ENCODE results near the gene ELF5.
A peak's percentile ranks its signal among the peaks of the same experiment; 100 is the strongest.

The ELF5 gene

DNA sequence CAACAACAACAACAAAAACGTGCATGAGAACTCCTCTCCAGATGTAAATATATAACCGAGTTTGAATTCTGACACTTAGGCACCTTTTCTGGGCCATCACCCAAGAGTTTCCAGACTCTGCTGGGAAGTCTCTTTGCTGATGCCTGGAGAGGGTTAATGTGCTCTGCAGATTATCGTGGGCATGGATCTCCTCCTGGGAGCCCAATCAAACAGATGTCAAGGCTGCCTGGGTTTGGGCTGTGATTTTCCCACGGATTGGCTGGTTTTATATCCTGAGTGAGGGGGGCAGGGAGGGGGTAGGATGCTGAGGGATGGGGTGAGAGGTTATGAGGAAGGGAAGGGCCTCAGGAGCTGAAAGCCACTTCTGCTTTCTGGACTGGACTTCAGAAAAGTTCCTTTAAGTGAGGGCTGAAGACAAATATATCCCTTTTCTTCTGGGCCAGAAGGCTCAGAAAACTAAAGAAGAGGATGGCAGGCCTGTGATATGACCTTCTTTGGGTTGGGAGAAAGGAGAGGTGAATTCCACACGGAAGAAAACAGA lies 4.2 kb downstream of the ELF5 start:
- no peak for DNase-seq (ENCODE audit: low read depth)
- H3K4me3 ChIP-seq (ENCODE audit: control insufficient read depth, low read depth, low read length): no peak overlapping the region

GRCh38 chr11:34508524-34508923 lies 5.1 kb downstream of the ELF5 start:
- DNase-seq (ENCODE audit: low read depth): no peak
- no peak overlapping the region for H3K4me3 ChIP-seq (ENCODE audit: control insufficient read depth, low read depth, low read length)
- TF ChIP-seq CTCF (IDR thresholded peaks at IDR 0.05; ENCODE audit: control insufficient read depth, insufficient read depth, low read depth, low read length, missing control alignments): no peak

More for the DNA sequence above, 4.2 kb downstream of the ELF5 start:
- TF ChIP-seq CTCF (IDR thresholded peaks at IDR 0.05; ENCODE audit: control insufficient read depth, insufficient read depth, low read depth, low read length, missing control alignments): no peak

DNA sequence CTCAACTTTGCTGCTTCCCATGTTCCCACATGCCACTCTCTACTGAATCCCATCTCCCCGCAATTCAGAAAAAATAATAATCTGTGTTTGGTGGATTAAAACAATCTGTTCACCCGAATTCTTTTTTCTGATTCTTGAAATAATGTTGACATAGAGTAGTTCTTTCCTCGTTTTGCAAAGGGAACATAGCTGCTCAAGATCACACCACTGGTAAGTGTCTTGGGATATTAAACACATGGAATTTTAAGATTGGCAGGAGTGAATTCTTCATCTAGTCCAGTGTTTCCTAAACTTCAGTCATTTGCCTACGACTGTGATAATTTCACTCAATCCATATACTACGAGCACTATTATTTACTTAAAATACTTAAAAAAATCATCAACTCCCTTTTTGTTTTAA lies 6.0 kb downstream of the ELF5 start:
- no peak overlapping the region for H3K4me3 ChIP-seq (ENCODE audit: control insufficient read depth, low read depth, low read length)
- no peak for DNase-seq (ENCODE audit: low read depth)
- TF ChIP-seq CTCF (IDR thresholded peaks at IDR 0.05; ENCODE audit: control insufficient read depth, insufficient read depth, low read depth, low read length, missing control alignments): no peak

- H3K4me3 ChIP-seq (ENCODE audit: control insufficient read depth, low read depth, low read length): no peak overlapping the region
- no peak for DNase-seq (ENCODE audit: low read depth)
- no peak for TF ChIP-seq CTCF (IDR thresholded peaks at IDR 0.05; ENCODE audit: control insufficient read depth, insufficient read depth, low read depth, low read length, missing control alignments)
Observed at GRCh38 chr11:34507156-34507555, 6.4 kb downstream of the ELF5 start.

- no peak for TF ChIP-seq CTCF (IDR thresholded peaks at IDR 0.05; ENCODE audit: control insufficient read depth, insufficient read depth, low read depth, low read length, missing control alignments)
- no peak for DNase-seq (ENCODE audit: low read depth)
- H3K4me3 ChIP-seq (ENCODE audit: control insufficient read depth, low read depth, low read length): no peak overlapping the region
Observed at GRCh38 chr11:34505874-34506273, 7.7 kb downstream of the ELF5 start.

DNA sequence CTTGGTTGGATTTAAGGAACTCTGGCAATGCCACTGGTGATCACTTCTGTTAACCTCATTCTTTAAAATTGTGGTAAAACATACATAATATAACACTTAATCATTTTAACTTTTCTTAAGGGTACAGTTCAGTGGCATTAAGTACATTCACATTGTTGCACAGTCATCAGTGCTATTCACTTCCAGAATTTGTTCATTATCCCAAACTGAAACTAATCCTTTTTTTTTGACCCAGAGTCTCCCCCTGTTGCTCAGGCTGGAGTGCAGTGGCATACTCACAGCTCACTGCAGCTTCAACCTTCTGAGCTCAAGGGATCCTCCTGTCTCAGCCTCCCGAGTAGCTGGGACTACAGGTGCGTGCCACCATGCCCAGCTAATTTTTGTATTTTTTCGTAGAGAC lies 10.6 kb downstream of the ELF5 start:
- no peak overlapping the region for H3K4me3 ChIP-seq (ENCODE audit: control insufficient read depth, low read depth, low read length)
- DNase-seq (ENCODE audit: low read depth): no peak
- TF ChIP-seq CTCF (IDR thresholded peaks at IDR 0.05; ENCODE audit: control insufficient read depth, insufficient read depth, low read depth, low read length, missing control alignments): peak; percentile 16

DNA sequence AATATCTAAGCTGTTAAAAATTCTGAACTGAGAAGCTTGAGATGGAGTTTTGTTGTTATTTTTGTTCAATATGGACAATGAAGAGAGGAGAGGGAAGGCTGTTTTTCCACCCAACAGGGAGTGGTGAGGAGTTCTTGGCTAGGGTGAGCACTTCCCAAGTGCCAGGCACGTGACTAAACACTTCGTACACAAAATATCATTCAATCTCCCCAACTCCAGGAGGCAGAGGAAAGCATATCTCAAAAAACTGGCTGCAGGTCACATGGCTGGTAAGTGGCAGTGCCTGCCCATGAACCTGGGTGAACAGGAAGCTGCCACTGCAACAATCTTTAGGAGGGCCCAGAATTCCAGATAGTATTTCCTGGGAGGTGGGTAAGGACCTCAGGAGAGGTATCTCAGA lies 11.6 kb downstream of the ELF5 start:
- no peak overlapping the region for H3K4me3 ChIP-seq (ENCODE audit: control insufficient read depth, low read depth, low read length)
- no peak for TF ChIP-seq CTCF (IDR thresholded peaks at IDR 0.05; ENCODE audit: control insufficient read depth, insufficient read depth, low read depth, low read length, missing control alignments)
- no peak for DNase-seq (ENCODE audit: low read depth)
